Measurements from ENCODE around the gene IPO4.
"Not testable (repeated sequence)": the region's sequence is repeated elsewhere in the genome, so short reads cannot be mapped to it uniquely, and the experiment has no call there.

Gene IPO4

DNA sequence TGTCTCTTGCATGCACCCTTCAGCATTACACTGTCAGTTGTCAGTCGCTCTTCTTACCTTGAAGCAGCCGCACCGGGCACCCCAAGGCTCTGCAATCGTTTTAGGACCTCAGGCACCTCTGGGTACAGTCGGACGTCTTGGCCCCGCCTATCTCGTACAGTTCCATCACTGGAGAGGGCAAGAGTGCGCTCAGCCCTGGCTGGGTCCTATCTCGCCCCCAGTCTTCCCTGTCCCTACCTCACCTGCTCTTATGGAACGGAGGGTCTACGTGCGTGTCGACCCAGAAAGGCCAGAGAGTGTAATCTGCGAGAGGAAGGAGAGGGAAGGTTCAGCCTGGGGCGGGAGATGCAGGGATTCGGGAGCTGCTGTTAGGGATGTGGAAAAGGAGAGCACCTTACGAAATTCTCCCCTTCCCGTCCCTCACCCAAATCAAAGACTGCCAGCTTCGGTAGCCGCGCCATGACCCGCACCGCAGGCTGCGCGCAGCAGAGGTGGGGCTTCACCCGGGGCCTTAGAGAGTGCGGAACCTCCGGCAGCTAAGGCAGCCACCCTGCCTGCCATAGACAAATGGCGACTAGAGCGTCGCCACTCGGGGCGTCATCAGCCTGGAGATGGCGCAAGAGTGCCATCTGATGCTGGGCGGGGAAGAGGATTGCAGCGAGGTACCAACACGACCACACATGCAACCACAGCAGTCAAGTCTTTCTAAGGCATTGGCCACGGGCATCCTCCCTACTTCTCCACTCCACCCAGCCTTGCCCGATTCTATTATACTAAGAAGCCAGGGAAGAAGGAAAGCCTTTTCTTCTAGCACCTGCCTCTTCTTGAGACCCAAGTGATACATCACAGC is 27.1 kb upstream of the IPO4 start, which contains the start of gene MDP1:
Gene MDP1 (minus strand): TSS at position 572 of the 850 bp plus-strand sequence. CDS start 111 bp downstream, at position 461.
- DNase-seq: peak; percentile 92 to 94

- DNase-seq: no peak
Observed at GRCh38 chr14:24213866-24214662, 25.4 kb upstream of the IPO4 start.

DNA sequence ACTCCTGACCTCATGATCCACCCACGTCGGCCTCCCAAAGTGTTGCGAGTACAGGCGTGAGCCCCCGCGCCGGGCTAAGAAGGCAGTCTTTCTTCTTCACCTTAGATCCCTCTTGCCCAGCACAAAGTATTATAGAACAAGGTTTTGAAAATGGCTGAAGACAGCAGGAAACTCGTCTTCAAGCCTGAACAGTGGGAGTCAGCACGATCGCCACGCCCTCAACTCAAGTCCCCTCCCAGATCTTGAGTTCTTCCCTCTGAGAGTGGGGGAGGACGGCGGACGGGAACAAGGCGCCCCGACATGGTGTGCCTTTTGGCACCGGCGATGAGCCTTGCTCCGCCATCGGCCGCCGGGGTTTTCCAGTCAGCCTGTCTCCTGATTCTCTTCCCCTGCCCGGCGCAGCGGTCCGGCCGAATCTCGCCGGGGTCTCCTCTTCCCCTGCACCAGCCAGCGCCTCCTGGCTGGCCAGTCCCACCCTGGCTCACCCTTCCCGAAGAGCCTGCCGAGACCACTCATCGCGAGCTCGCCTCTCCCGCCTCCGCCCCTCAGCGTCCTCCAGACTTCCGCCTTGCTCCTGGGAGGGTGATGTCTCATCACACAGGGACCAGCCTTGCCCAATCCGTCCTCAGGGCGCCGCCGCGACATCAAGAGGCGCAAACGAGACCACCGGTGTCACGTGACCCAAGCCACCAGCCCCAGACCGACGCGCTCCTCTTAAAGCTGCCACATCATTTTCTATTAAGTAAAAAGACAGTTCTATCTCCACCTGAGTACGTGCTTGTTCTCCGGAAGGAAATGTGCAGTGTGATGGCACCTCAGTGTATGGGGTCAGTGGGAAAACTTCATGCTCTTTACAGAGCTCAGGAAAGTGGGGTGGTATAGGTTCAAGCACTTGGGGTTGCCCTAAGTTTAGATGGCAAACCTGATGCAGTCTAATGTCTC is 24.6 kb upstream of the IPO4 start, which contains the start of gene CHMP4A:
Gene CHMP4A (minus strand): TSS at position 565 of the 942 bp plus-strand sequence. CDS start 49 bp downstream, at position 516.
- DNase-seq: peak; percentile 98 to 99

DNA sequence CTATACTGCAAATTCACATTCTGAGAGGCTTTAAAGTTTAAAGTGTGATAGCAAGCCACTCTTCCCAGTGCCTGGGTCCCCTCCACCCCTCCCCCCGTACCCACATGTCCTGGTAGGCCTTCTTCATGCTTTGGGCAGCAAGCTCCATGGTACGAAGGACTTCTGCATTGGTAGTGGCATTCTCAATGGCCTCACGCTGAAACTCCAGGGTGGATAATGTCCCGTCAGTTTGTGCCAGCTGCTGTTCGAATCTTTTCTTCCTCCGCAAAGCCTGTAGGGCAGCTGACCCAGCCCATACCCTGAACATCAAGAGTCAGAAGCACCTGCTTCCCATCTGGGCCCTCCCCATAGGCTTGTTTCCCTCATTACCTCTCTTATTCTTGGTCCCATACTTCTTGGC is 22.7 kb upstream of the IPO4 start:
- DNase-seq: no peak

DNA sequence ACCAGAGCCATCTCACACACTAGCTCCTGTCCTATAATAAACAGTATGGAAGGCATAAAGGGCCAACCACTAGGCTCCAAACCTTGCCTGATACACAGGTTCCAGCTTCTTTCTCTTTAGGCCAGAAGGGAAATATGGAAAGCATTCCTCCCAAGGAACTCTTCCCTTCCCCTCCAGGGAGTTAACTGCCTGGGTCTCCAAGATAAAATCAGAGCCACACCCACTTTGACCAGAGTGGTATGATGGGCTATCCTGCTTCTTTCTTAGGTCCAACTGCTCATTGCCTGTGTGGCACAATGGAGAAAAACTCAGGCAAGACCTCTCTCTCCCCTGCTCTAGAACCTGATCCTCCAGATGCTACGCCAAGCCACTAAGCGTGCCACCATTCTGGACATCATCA is 19.0 kb upstream of the IPO4 start:
- DNase-seq: no peak

- no peak for DNase-seq
Observed at GRCh38 chr14:24207104-24207551, 18.5 kb upstream of the IPO4 start.

- DNase-seq: no peak
Observed at GRCh38 chr14:24206260-24207103, 17.9 kb upstream of the IPO4 start.

DNA sequence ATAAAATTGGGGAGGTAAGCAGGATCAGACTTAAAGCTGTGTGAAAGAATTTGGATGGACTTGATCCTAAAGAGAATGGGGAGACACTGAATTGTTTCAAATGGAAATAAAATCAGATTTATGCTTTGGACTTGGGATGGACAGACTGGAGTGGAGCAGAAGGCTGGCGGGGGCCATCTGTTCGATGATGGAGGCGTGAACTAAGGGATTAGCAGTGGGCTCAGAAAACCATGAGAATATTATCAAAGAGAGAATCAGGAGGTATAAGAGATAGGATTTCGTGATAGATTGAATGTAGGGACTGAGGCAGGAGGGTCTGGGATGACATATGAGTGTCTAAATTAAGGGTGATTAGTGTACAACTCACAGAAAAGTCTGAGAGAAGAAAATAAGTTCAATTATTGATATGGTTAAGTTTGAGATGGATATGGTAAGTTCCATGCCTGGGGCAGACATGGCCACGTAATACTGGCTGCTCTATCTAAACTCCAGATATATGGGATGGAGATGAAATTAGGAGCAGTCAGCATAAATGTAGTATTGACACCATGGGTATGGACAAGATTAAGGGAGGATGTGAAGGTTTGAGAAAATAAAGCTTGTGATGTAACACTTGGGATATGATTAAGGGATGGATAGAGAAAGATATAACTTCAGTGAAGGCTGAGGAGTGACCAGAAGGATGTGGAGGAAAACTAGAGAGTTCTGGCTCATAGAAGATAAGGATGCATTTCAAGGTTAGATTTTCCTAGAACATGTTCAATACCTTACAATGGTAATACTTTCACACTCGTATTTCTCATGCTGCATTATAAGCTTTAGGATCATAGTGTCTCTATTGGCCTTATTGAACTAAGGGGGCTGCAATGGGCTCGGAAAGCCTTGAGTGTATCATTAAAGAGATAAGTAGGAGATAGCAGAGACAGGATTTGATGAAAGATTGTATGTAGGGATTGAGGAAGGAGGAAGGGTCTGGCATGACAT is 15.8 kb upstream of the IPO4 start:
- DNase-seq: no peak

GRCh38 chr14:24203249-24203886 is 14.8 kb upstream of the IPO4 start:
- DNase-seq: not testable (repeated sequence)

DNA sequence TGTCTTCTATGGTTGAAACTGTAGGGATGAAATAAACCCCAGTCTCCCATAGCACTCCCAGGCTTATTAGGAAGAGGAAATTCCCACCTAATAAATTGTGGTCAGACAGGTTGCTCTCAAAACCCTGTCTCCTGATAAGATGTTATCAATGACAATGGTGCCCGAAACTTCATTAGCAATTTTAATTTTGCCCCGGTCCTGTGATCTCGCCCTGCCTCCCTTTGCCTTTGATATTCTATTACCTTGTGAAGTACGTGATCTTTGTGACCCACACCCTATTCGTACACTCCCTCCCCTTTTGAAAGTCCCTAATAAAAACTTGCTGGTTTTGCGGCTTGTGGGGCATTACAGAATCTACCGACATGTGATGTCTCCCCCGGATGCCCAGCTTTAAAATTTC is 13.9 kb upstream of the IPO4 start:
- not testable (repeated sequence) for DNase-seq

DNA sequence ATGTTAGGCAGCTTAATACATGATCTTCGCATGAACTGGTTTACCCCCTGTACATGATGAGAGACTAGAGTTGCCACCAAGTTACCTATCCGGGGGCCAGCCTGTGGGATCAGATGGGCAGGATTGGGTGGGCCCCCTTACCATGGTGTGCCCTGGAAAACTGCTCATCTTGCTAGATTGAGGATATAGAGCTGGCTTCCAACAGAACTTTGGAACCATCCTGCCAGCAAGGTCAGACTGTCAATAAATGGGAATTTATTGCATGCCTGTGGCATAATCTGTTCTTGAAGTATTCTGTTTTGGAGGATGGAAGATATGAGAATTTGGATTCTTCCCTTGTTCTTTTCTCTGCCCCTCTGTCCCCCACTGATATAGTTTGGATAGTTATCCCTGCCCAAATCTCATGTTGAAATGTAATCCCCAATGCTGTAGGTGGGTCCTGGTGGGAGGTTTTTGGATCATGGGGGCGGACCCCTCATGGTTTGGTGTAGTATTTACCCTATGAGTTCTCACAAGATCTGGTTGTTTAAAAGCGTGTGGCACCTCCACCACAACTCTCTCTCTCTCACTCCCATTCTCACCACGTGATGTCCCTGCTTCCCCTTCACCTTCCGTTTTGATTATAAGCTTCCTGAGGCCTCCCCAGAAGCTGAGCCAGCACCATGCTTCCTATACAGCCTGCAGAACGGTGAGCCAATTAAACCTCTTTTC is 10.4 kb upstream of the IPO4 start:
- DNase-seq: no peak

GRCh38 chr14:24197056-24197450 is 8.4 kb upstream of the IPO4 start:
- DNase-seq: no peak

DNA sequence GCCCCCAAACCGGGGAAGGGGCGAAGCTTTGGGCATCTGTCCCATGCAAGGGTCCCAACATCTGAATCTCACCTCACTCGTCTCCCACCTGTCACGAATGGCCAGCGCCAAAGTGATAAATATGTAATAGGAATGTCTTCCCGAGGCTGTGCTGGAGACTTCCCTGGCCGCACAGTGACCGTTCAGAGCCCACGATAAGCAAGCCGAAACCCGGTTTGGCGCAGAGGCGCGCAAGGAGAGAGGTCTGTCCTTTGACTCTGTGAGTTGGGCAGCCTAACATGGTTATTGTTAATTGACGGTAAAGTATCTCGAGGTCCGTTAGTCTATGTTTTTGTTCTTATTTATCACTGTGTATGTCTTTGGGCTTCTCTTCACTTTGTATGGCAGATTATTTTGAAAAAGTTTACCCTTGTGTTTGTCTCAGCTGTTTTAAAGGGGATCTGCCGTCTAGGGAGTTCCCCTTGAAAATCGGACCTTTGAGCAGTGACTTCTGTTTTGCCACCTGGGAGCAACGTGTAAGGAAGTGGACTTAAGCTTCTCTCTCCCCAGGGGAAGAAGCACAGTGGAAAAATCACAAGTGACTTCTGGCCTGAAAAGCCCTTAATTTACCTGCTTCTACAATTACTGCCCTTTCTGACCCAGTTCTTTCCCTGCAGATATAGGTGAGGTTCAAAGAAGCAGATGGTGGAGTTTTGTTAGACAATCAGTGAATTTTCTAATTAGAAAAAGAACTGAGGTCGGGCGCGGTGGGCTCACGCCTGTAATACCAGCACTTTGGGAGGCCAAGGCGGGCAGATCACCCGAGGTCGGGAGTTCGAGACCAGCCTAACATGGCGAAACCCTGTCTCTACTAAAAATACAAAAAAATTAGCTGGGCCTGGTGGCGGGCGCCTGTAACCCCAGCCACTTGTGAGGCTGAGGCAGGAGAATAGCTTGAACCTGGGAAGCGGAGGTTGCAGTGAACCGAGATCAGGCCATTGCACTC is 7.7 kb upstream of the IPO4 start:
- DNase-seq: peak; percentile 13 to 44

- peak; percentile 74 to 88 for DNase-seq
Observed at GRCh38 chr14:24195186-24196070, 6.8 kb upstream of the IPO4 start, which contains the start of gene TM9SF1. TM9SF1 (minus strand) TSS chr14:24195441; CDS start chr14:24195019, 422 bp downstream.

DNA sequence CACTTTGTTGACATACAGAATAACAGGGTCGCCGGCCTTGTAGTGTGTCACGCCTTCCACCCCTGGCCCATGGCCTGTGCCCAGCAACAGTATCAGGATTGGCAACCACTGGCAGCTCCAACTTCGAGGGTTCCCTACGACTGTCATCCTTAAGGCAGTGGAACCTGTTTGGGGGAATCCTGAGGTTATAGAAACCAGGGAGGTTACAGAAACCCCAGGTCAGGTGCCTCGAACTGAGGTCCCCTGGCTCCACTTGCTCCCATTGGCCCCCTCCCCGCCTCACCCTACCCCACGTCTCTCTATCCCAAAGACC is 6.2 kb upstream of the IPO4 start:
- no peak for DNase-seq

GRCh38 chr14:24194186-24194872 is 5.7 kb upstream of the IPO4 start:
- peak; percentile 12 to 43 for DNase-seq

Data from inflammatory macrophage (primary cell).